GM12801 (cell line): ENCODE results near the gene ZNF341.

Source experiments
- TF ChIP-seq, protein P1 (sequence below): IDR thresholded peaks from one replicate; pipeline ENCODE4 v1.5.1; 2011; ENCODE audit warnings: control low read depth; ENCODE audit not compliant: insufficient read length; ENCODE audit errors: extremely low read depth

ZNF341 gene

DNA sequence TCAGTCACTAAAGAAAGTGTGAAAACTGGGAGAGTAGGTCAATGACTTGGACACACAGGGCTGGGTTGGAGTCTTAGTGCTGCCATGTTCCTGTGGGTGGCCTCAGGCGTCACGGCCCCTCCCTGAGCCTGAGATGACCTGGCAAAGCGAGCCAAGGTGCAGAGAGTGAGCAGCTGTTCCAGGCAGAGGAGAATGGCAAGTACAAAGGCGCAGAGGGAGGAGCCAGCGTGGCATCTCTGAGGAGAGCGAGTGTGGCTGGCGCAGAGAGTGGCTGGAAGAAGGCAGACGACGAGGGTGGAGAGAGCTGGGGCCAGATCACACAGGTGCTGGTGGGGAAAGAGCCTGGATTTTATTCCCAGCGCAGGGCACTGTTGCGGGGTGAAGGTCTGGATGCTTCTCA is 58.8 kb downstream of the ZNF341 start:
- TF ChIP-seq, protein P1, sequence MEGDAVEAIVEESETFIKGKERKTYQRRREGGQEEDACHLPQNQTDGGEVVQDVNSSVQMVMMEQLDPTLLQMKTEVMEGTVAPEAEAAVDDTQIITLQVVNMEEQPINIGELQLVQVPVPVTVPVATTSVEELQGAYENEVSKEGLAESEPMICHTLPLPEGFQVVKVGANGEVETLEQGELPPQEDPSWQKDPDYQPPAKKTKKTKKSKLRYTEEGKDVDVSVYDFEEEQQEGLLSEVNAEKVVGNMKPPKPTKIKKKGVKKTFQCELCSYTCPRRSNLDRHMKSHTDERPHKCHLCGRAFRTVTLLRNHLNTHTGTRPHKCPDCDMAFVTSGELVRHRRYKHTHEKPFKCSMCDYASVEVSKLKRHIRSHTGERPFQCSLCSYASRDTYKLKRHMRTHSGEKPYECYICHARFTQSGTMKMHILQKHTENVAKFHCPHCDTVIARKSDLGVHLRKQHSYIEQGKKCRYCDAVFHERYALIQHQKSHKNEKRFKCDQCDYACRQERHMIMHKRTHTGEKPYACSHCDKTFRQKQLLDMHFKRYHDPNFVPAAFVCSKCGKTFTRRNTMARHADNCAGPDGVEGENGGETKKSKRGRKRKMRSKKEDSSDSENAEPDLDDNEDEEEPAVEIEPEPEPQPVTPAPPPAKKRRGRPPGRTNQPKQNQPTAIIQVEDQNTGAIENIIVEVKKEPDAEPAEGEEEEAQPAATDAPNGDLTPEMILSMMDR, result no peak

DNA sequence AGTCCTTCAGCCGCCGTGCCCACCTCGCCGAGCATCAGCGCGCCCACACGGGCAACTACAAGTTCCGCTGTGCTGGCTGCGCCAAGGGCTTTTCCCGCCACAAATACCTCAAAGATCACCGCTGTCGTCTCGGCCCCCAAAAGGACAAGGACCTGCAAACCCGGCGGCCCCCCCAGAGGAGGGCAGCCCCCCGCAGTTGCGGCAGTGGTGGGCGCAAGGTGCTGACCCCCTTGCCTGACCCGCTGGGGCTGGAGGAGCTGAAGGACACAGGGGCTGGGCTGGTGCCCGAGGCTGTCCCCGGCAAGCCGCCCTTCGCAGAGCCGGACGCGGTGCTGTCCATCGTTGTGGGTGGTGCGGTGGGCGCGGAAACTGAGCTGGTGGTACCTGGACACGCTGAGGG is 59.2 kb downstream of the ZNF341 start:
- TF ChIP-seq, protein P1, result no peak

DNA sequence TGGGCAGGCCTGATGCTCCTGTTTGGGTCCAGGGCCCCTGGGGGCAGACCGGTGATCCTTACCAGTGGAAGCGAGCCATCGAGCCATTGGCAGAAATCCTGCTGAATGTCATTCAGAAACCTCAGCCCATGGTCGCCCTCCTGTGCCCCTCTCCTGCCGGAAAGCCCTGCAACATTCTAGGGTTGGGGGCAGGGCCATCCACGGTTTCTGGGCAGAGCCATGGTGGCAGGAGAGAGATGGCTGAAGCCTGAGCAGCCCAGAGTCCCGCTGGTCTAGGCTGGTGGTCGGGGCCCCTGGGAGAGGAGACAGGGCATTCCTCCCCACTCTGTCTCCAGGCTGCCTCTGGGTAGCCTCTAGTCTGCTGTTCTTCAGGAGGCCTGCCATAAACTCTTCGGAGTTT is 59.7 kb downstream of the ZNF341 start:
- TF ChIP-seq, protein P1, result no peak

DNA sequence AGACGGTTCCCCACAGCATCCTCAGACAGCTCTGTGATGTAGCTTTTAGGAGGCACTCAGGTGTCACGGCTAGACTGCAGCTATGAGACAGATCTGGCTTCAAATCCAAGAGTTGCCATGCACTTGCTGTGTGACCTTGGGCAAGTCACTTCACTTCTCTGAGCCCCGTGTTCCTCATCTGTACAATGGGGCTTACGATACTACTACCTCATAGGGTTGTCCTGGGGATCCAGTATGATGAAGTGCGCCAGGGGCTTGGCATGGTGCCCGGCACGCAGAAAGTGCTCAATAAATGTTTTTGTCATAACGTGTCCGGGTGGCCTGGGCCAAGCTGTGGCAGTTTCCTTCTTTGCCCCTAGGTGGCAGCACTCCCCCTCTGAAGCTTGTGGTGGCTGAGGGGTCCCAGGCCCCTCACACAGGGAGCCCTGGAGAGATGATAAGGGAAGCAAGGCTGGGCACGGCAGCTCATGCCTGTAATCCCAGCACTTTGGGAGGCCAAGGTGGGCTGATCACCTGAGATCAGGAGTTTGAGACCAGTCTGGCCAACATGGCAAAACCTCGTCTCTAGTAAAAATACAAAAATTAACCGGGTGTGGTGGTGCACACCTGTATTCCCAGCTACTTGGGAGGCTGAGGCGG is 60.3 kb downstream of the ZNF341 start:
- TF ChIP-seq, protein P1, result no peak

DNA sequence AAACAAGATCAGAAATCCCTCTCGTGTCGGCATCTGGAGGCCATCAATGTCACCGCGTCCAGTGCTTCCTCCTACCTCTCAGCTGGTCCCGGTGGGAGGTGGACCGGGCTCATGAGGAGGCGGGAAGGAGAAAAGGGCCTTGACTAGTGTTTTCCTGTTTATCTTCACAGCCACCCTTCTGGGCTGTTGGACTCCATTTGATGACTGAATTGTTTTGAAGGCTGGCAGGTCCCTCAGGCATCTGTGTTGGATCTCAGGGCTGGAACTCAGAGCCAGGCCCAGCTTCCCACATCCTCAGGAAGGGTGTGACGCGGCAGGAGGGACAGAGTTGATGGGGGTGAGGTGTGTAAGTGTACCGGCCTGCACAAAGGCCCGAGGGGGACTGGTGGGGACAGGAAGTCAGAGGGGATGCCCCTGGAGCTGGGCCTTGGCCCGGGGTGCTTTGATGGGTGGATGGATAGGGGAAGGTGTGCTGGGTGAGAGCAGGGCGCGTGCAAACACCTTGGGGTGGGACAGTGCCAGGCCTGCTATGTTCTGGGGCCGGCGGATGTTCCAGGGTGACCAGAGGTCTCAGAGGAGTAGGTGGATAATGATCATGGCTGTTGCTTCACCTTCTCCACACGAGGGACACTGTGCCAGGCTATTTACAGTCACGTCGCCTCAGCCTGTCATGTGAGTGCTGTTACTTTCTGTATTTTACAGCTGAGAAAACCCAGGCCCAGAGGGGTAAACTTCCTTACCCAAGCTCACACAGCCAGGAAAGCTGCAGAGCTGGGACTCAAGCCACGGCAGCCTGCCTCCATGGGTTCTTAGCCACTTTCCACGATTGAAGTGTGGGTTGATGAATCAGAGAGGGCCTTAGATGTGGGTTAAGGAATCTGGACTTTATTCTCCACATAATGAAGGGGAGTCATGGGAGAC is 61.5 kb downstream of the ZNF341 start:
- TF ChIP-seq, protein P1, result no peak

DNA sequence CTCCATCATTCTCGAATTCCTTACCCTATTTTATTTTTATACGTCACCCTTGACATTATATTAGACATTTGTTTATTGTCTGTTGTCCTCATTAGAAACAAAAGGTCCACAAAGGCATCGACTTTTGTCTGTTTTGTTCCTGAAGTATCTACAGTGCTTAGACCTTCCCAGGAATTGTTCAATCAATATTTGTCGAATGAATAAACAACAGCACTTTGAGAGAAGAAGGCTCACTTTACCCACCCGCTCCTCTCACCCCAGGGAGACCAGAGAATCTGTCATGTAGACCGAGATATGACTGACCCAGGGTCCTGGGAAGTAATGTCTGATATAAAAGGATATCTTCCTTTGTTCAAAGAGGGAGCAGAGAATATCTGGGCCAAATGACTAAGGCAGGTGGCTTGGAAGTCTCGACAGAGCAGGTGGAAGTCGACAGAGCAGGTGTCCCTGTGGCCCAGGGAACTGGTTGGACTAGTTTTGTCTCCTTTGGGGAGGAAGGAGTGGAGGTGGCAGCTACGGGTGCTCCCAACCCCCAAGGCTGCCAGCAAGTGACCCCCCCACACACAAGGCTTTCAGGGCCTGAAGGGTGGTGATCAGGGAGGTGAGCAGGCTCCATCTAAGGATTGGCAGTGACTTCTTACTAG is 64.6 kb downstream of the ZNF341 start:
- TF ChIP-seq, protein P1, result no peak

DNA sequence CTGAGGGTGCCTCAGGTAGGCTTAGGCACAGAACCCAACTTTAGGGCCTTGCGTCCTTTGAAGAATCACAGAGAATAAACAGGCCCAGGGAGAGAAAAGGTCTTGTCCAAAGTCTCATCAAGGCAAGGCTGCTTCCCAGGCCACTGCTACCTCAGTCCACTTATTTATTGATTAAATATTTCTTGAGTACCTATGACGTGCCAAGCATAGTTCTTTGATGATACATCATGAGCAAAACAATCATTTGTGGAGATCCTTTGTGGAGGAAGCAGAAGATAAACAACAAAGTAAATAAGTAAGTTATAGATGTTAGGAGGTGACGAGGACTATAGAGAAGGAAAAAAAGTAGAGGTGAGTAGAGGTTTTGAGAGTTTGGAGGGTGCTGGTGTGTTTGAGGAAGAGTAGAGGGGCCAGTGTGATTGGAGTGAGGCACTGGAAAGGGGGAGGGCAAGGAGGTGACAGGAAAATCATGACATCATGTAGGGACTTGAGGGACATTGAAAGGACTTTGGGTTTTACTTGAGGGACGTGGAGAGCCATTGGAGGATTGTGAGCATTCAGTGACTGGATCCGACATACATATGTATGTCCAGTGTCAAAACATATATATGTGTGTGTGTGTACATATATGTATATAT is 65.2 kb downstream of the ZNF341 start:
- TF ChIP-seq, protein P1, result no peak
